Measurements from ENCODE around the gene CHKB. TPM values are rescaled to one million over a fixed set of nuclear protein-coding genes. Genes with fewer than 3 reads are reported as not detected.

The CHKB gene
- total RNA-seq, 4 donors from 2014 or later, result 28.3 to 85.6 (median 34.9) TPM

- no peak for DNase-seq (ENCODE audit: low spot score)
- no peak for ATAC-seq (ENCODE audit: low FRiP score)
- no peak for TF ChIP-seq CTCF (IDR thresholded peaks at IDR 0.05)
Measured at GRCh38 chr22:50606165-50606945, 23.7 kb upstream of the CHKB start.

- ATAC-seq (ENCODE audit: low FRiP score) (no peak), DNase-seq (ENCODE audit: low spot score) (no peak)
- TF ChIP-seq CTCF (IDR thresholded peaks at IDR 0.05), result no peak
Measured at GRCh38 chr22:50605613-50606074, 23.0 kb upstream of the CHKB start.

GRCh38 chr22:50605002-50605612 lies 22.5 kb upstream of the CHKB start:
- no peak for DNase-seq (ENCODE audit: low spot score)
- no peak for ATAC-seq (ENCODE audit: low FRiP score)
- no peak for TF ChIP-seq CTCF (IDR thresholded peaks at IDR 0.05)

GRCh38 chr22:50604256-50605001 lies 21.8 kb upstream of the CHKB start:
- no peak for DNase-seq (ENCODE audit: low spot score)
- no peak for TF ChIP-seq CTCF (IDR thresholded peaks at IDR 0.05)
- no peak for ATAC-seq (ENCODE audit: low FRiP score)

GRCh38 chr22:50603511-50604255 lies 21.0 kb upstream of the CHKB start:
- no peak for TF ChIP-seq CTCF (IDR thresholded peaks at IDR 0.05)
- ATAC-seq (ENCODE audit: low FRiP score) (no peak), DNase-seq (ENCODE audit: low spot score) (no peak)

- DNase-seq (ENCODE audit: low spot score), result no peak
- no peak for ATAC-seq (ENCODE audit: low FRiP score)
- TF ChIP-seq CTCF (IDR thresholded peaks at IDR 0.05), result no peak
Measured at GRCh38 chr22:50602338-50602700, 19.7 kb upstream of the CHKB start.
